ENCODE results near the gene CYP4F12.

Gene CYP4F12

GRCh38 chr19:15633082-15633835 lies 39.6 kb upstream of the CYP4F12 start:
- TF ChIP-seq CTCF (IDR thresholded peaks at IDR 0.05) (no peak), ZFX (IDR thresholded peaks at IDR 0.05; ENCODE audit: borderline replicate concordance) (no peak)
- H3K27ac ChIP-seq, result no peak overlapping the region

GRCh38 chr19:15634105-15634504 lies 38.8 kb upstream of the CYP4F12 start:
- no peak for TF ChIP-seq ZFX (IDR thresholded peaks at IDR 0.05; ENCODE audit: borderline replicate concordance)
- TF ChIP-seq CTCF (IDR thresholded peaks at IDR 0.05), result no peak
- no peak overlapping the region for H3K27ac ChIP-seq

- TF ChIP-seq CTCF (IDR thresholded peaks at IDR 0.05) (no peak), ZFX (IDR thresholded peaks at IDR 0.05; ENCODE audit: borderline replicate concordance) (no peak)
These were observed 37.7 kb upstream of the CYP4F12 start for GRCh38 chr19:15635016-15635805.

GRCh38 chr19:15636026-15636425 lies 36.9 kb upstream of the CYP4F12 start:
- TF ChIP-seq ZFX (IDR thresholded peaks at IDR 0.05; ENCODE audit: borderline replicate concordance) (no peak), CTCF (IDR thresholded peaks at IDR 0.05) (no peak)
- no peak overlapping the region for H3K27ac ChIP-seq

More at GRCh38 chr19:15635016-15635805, 37.7 kb upstream of the CYP4F12 start:
- no peak overlapping the region for H3K27ac ChIP-seq

GRCh38 chr19:15639596-15639995 lies 33.3 kb upstream of the CYP4F12 start:
- TF ChIP-seq ZFX (IDR thresholded peaks at IDR 0.05; ENCODE audit: borderline replicate concordance) (no peak), CTCF (IDR thresholded peaks at IDR 0.05) (no peak)
- H3K27ac ChIP-seq, result no peak overlapping the region

GRCh38 chr19:15640294-15640903 lies 32.5 kb upstream of the CYP4F12 start, which contains the start of gene CYP4F3:
CYP4F3 (plus strand) TSS chr19:15640897; CDS start chr19:15641416, 519 bp downstream.
- no peak within 1 kb of the TSS for H3K27ac ChIP-seq
- TF ChIP-seq ZFX (IDR thresholded peaks at IDR 0.05; ENCODE audit: borderline replicate concordance) (no peak), CTCF (IDR thresholded peaks at IDR 0.05) (no peak)

Data from 22Rv1 (cell line).